ENCODE results near the gene SERP2. TPM values are rescaled to one million over a fixed set of nuclear protein-coding genes. Genes with fewer than 3 reads are reported as not detected.
A peak's percentile ranks its signal among the peaks of the same experiment; 100 is the strongest.

Gene SERP2
- total RNA-seq, 1 donor from 2014 or later = 4.8 TPM

- Mint-ChIP-seq H3K27me3 (ENCODE audit: low read depth) (peaks cover 43% of the 10 kb centered on the region), H3K9me3 (no peaks in the 10 kb centered on the region), H3K4me3 (no peak overlapping the region), H3K36me3 (no peaks in the 10 kb centered on the region), H3K4me1 (peaks cover 63% of the 10 kb centered on the region), H3K27ac (no peak overlapping the region)
- DNase-seq (ENCODE audit: low spot score in 2 of 2, unreplicated experiment in 2 of 2) = no peak
- no peak for TF ChIP-seq CTCF (IDR thresholded peaks at IDR 0.05; ENCODE audit: unreplicated experiment)
Observed at GRCh38 chr13:44394658-44395057, 21.0 kb downstream of the SERP2 start.

GRCh38 chr13:44395976-44396694, 22.5 kb downstream of the SERP2 start:
- no peaks in the 10 kb centered on the region for H3K9me3 Mint-ChIP-seq
- H3K4me1 Mint-ChIP-seq = peaks cover 54% of the 10 kb centered on the region
- H3K4me3 Mint-ChIP-seq = no peak overlapping the region
- no peak for TF ChIP-seq CTCF (IDR thresholded peaks at IDR 0.05; ENCODE audit: unreplicated experiment)
- H3K27ac Mint-ChIP-seq = no peak overlapping the region
- no peak for DNase-seq (ENCODE audit: low spot score in 2 of 2, unreplicated experiment in 2 of 2)
- no peaks in the 10 kb centered on the region for H3K36me3 Mint-ChIP-seq
- peaks cover 49% of the 10 kb centered on the region for H3K27me3 Mint-ChIP-seq (ENCODE audit: low read depth)

GRCh38 chr13:44396701-44397580, 23.3 kb downstream of the SERP2 start:
- TF ChIP-seq CTCF (IDR thresholded peaks at IDR 0.05; ENCODE audit: unreplicated experiment) = no peak
- peak overlapping the region; percentile 9 for H3K4me3 Mint-ChIP-seq
- DNase-seq (ENCODE audit: low spot score in 2 of 2, unreplicated experiment in 2 of 2) = no peak
- peaks cover 52% of the 10 kb centered on the region for H3K27me3 Mint-ChIP-seq (ENCODE audit: low read depth)
- H3K4me1 Mint-ChIP-seq = peaks cover 56% of the 10 kb centered on the region
- peak overlapping the region; percentile 45 for H3K27ac Mint-ChIP-seq
- no peaks in the 10 kb centered on the region for H3K9me3 Mint-ChIP-seq
- no peaks in the 10 kb centered on the region for H3K36me3 Mint-ChIP-seq

GRCh38 chr13:44397766-44398223, 24.2 kb downstream of the SERP2 start:
- DNase-seq (ENCODE audit: low spot score in 2 of 2, unreplicated experiment in 2 of 2) = no peak
- TF ChIP-seq CTCF (IDR thresholded peaks at IDR 0.05; ENCODE audit: unreplicated experiment) = no peak
- H3K36me3 Mint-ChIP-seq = no peaks in the 10 kb centered on the region
- peaks cover 55% of the 10 kb centered on the region for H3K4me1 Mint-ChIP-seq
- peak overlapping the region; percentile 45 for H3K27ac Mint-ChIP-seq
- no peaks in the 10 kb centered on the region for H3K9me3 Mint-ChIP-seq
- peaks cover 51% of the 10 kb centered on the region for H3K27me3 Mint-ChIP-seq (ENCODE audit: low read depth)
- H3K4me3 Mint-ChIP-seq = no peak overlapping the region

GRCh38 chr13:44398606-44399005, 25.0 kb downstream of the SERP2 start:
- Mint-ChIP-seq H3K9me3 (no peaks in the 10 kb centered on the region), H3K36me3 (no peaks in the 10 kb centered on the region), H3K4me1 (peaks cover 55% of the 10 kb centered on the region), H3K27ac (no peak overlapping the region), H3K4me3 (no peak overlapping the region), H3K27me3 (ENCODE audit: low read depth) (peaks cover 50% of the 10 kb centered on the region)
- no peak for DNase-seq (ENCODE audit: low spot score in 2 of 2, unreplicated experiment in 2 of 2)
- TF ChIP-seq CTCF (IDR thresholded peaks at IDR 0.05; ENCODE audit: unreplicated experiment) = no peak

Data from mesothelial cell of epicardium (in vitro differentiated cells).